Osteoblast (primary cell): ENCODE results near the gene KMT5B. TPM values are rescaled to one million over a fixed set of nuclear protein-coding genes. Genes with fewer than 3 reads are reported as not detected.

ENCODE experiments used
- DNase-seq: peaks from one replicate; pipeline ENCODE4 v3.0.0; 2011; ENCODE audit warnings: low spot score, mixed read lengths; ENCODE audit not compliant: insufficient read length; ENCODE audit errors: missing footprints
- H2AFZ ChIP-seq: 2 replicates; pipeline ENCODE4 v1.6.0; 2011; ENCODE audit warnings: mild to moderate bottlenecking, low read length
- H3K27ac ChIP-seq: 2 replicates; pipeline ENCODE4 v1.5.1; 2011; ENCODE audit warnings: mild to moderate bottlenecking, low read depth, low read length, moderate library complexity
- H3K27me3 ChIP-seq: 2 replicates; pipeline ENCODE4 v1.6.0; 2012; ENCODE audit warnings: mild to moderate bottlenecking, control low read depth, inconsistent platforms, low read length, moderate library complexity; ENCODE audit not compliant: insufficient read depth
- H3K36me3 ChIP-seq: 2 replicates; pipeline ENCODE4 v1.5.1; 2011; ENCODE audit warnings: mild to moderate bottlenecking, low read length, control low read depth, moderate library complexity; ENCODE audit not compliant: insufficient read depth
- H3K4me1 ChIP-seq: 2 replicates; pipeline ENCODE4 v1.5.1; 2011; ENCODE audit warnings: mild to moderate bottlenecking, low read length, control low read depth, moderate library complexity; ENCODE audit not compliant: insufficient read depth
- H3K4me2 ChIP-seq: 2 replicates; pipeline ENCODE4 v1.6.0; 2011; ENCODE audit warnings: mild to moderate bottlenecking, low read length; ENCODE audit not compliant: insufficient read depth
- H3K4me3 ChIP-seq: fragments of 200-600 bp; sonication (generic); 3 replicates; pipeline ENCODE4 v1.5.1; 2012; ENCODE audit warnings: mild to moderate bottlenecking, low read length, inconsistent platforms; ENCODE audit not compliant: insufficient read depth
- H3K79me2 ChIP-seq: 2 replicates; pipeline ENCODE4 v1.6.0; 2012; ENCODE audit warnings: mild to moderate bottlenecking, low read length, control low read depth, inconsistent platforms; ENCODE audit not compliant: insufficient read depth
- H3K9me3 ChIP-seq: 2 replicates; pipeline ENCODE4 v1.5.1; 2011; ENCODE audit warnings: low read depth, low read length, control low read depth
- H4K20me1 ChIP-seq: 2 replicates; pipeline ENCODE4 v1.6.0; 2012; ENCODE audit warnings: mild to moderate bottlenecking, low read length, control low read depth; ENCODE audit not compliant: insufficient read depth
- CTCF ChIP-seq: IDR thresholded peaks from 2 replicates; pipeline ENCODE4 v1.5.1; 2011; ENCODE audit warnings: mild to moderate bottlenecking, low read depth, low read length, moderate library complexity; ENCODE audit errors: extremely low read depth
- total RNA-seq: library from RNA; depleted of rRNA; stranded (reverse); fragments of >200 nt; gene quantifications from 2 replicates; pipeline ENCODE4 v1.2.3, GENCODE V29; 2012

The KMT5B gene
- total RNA-seq, 1 donor, result 27.1 TPM

GRCh38 chr11:68168694-68169093, 44.4 kb downstream of the KMT5B start:
- no peak for TF ChIP-seq CTCF
- H3K4me1 ChIP-seq, result peaks cover 8% of the 10 kb centered on the region
- H3K4me2 ChIP-seq, result no peak overlapping the region
- DNase-seq, result no peak
- peaks cover 83% of the 10 kb centered on the region for H3K36me3 ChIP-seq
- H2AFZ ChIP-seq, result no peak overlapping the region
- no peaks in the 10 kb centered on the region for H3K79me2 ChIP-seq
- H3K4me3 ChIP-seq, result no peak overlapping the region
- H3K27ac ChIP-seq, result no peak overlapping the region
- no peaks in the 10 kb centered on the region for H3K27me3 ChIP-seq
- no peaks in the 10 kb centered on the region for H3K9me3 ChIP-seq
- peaks cover 9% of the 10 kb centered on the region for H4K20me1 ChIP-seq

GRCh38 chr11:68167474-68167873, 45.6 kb downstream of the KMT5B start:
- Histone ChIP-seq H4K20me1 (peaks cover 12% of the 10 kb centered on the region), H3K9me3 (no peaks in the 10 kb centered on the region), H3K36me3 (peaks cover 75% of the 10 kb centered on the region), H3K27me3 (no peaks in the 10 kb centered on the region), H3K79me2 (no peaks in the 10 kb centered on the region), H3K4me2 (no peak overlapping the region), H3K4me3 (no peak overlapping the region), H3K4me1 (peaks cover 8% of the 10 kb centered on the region), H2AFZ (no peak overlapping the region), H3K27ac (no peak overlapping the region)
- TF ChIP-seq CTCF, result no peak
- no peak for DNase-seq

- Histone ChIP-seq H3K27me3 (no peaks in the 10 kb centered on the region), H3K36me3 (peaks cover 72% of the 10 kb centered on the region), H2AFZ (no peak overlapping the region), H3K4me3 (no peak overlapping the region), H3K4me2 (no peak overlapping the region), H3K9me3 (no peaks in the 10 kb centered on the region), H3K4me1 (peaks cover 8% of the 10 kb centered on the region), H3K27ac (no peak overlapping the region), H4K20me1 (peaks cover 12% of the 10 kb centered on the region), H3K79me2 (no peaks in the 10 kb centered on the region)
- no peak for TF ChIP-seq CTCF
- no peak for DNase-seq
Observed at GRCh38 chr11:68166969-68167368, 46.1 kb downstream of the KMT5B start.

GRCh38 chr11:68165601-68166000, 47.5 kb downstream of the KMT5B start:
- DNase-seq, result no peak
- Histone ChIP-seq H3K27ac (no peak overlapping the region), H3K4me3 (no peak overlapping the region), H3K27me3 (no peaks in the 10 kb centered on the region), H3K36me3 (peaks cover 58% of the 10 kb centered on the region), H3K9me3 (no peaks in the 10 kb centered on the region), H2AFZ (no peak overlapping the region), H3K4me1 (peaks cover 8% of the 10 kb centered on the region), H3K4me2 (no peak overlapping the region), H3K79me2 (no peaks in the 10 kb centered on the region), H4K20me1 (peaks cover 14% of the 10 kb centered on the region)
- TF ChIP-seq CTCF, result no peak
